Immature natural killer cell (primary cell): Measurements from ENCODE around the gene MLLT3. TPM values are rescaled to one million over a fixed set of nuclear protein-coding genes. Genes with fewer than 3 reads are reported as not detected.

Experiments
- DNase-seq, 3 donors: peaks; one replicate each; pipeline ENCODE4 v3.0.0; 2022; ENCODE audit warnings: mixed read lengths in 1 of 3
- H3K27ac Mint-ChIP-seq, 6 donors: one replicate each; pipeline ENCODE4 v1.8.0; 2020; ENCODE audit warnings: mixed read lengths in 6 of 6, mild to moderate bottlenecking in 5 of 6, inconsistent platforms in 4 of 6, moderate library complexity in 3 of 6
- H3K27me3 Mint-ChIP-seq, 3 donors: one replicate each; pipeline ENCODE4 v1.8.0; 2020 to 2021; ENCODE audit warnings: low read depth in 3 of 3, mild to moderate bottlenecking in 3 of 3, mixed read lengths in 3 of 3, moderate library complexity in 3 of 3, inconsistent platforms in 1 of 3
- H3K36me3 Mint-ChIP-seq, 3 donors: one replicate each; pipeline ENCODE4 v1.8.0; 2020; ENCODE audit warnings: mixed read lengths in 3 of 3, inconsistent platforms in 2 of 3, mild to moderate bottlenecking in 2 of 3
- H3K4me1 Mint-ChIP-seq, 2 donors: one replicate each; pipeline ENCODE4 v1.8.0; 2020; ENCODE audit warnings: inconsistent platforms in 2 of 2, mild to moderate bottlenecking in 2 of 2, mixed read lengths in 2 of 2, moderate library complexity in 1 of 2
- H3K4me3 Mint-ChIP-seq, 5 donors: one replicate each; pipeline ENCODE4 v1.8.0; 2020; ENCODE audit warnings: mild to moderate bottlenecking in 5 of 5, mixed read lengths in 5 of 5, inconsistent platforms in 3 of 5, moderate library complexity in 3 of 5
- H3K9me3 Mint-ChIP-seq, 6 donors: one replicate each; pipeline ENCODE4 v1.8.0; 2020; ENCODE audit warnings: mild to moderate bottlenecking in 6 of 6, mixed read lengths in 6 of 6, inconsistent platforms in 4 of 6, moderate library complexity in 3 of 6
- polyA plus RNA-seq, 3 donors: library from polyadenylated mRNA; unstranded; fragments of 300-500 nt; fragmentation: Illumina TruSeq; gene quantifications; one replicate each; pipeline ENCODE4 v1.2.3, GENCODE V29; 2021

The MLLT3 gene
- polyA plus RNA-seq, 3 donors from 2014 or later = 3.0 to 16.1 (median 13.7) TPM

GRCh38 chr9:20500101-20500500, 122.2 kb downstream of the MLLT3 start:
- Mint-ChIP-seq H3K36me3 (peaks cover 0 to 6% (median 0%) of the 10 kb centered on the region in 3 donors), H3K9me3 (no peaks in the 10 kb centered on the region), H3K4me3 (no peak overlapping the region), H3K27me3 (peaks cover 0 to 5% (median 1%) of the 10 kb centered on the region in 3 donors), H3K4me1 (peaks cover 28 to 62% of the 10 kb centered on the region in 2 donors), H3K27ac (no peak overlapping the region)
- DNase-seq = no peak

GRCh38 chr9:20499013-20499412, 123.3 kb downstream of the MLLT3 start:
- H3K4me3 Mint-ChIP-seq = no peak overlapping the region
- no peak overlapping the region for H3K27ac Mint-ChIP-seq
- H3K27me3 Mint-ChIP-seq = peaks cover 0 to 5% (median 1%) of the 10 kb centered on the region in 3 donors
- peaks cover 0 to 6% (median 0%) of the 10 kb centered on the region in 3 donors for H3K36me3 Mint-ChIP-seq
- DNase-seq = no peak
- no peaks in the 10 kb centered on the region for H3K9me3 Mint-ChIP-seq
- peaks cover 18 to 52% of the 10 kb centered on the region in 2 donors for H3K4me1 Mint-ChIP-seq

GRCh38 chr9:20496328-20496727, 126.0 kb downstream of the MLLT3 start:
- H3K4me3 Mint-ChIP-seq = no peak overlapping the region
- DNase-seq = no peak
- no peak overlapping the region for H3K27ac Mint-ChIP-seq
- peaks cover 0 to 5% (median 0%) of the 10 kb centered on the region in 3 donors for H3K27me3 Mint-ChIP-seq
- H3K9me3 Mint-ChIP-seq = no peaks in the 10 kb centered on the region
- H3K36me3 Mint-ChIP-seq = peaks cover 0 to 6% (median 0%) of the 10 kb centered on the region in 3 donors
- H3K4me1 Mint-ChIP-seq = peaks cover 15 to 42% of the 10 kb centered on the region in 2 donors

GRCh38 chr9:20495098-20495497, 127.2 kb downstream of the MLLT3 start:
- Mint-ChIP-seq H3K36me3 (peaks cover 0 to 6% (median 0%) of the 10 kb centered on the region in 3 donors), H3K27ac (no peak overlapping the region), H3K4me1 (peaks cover 18 to 54% of the 10 kb centered on the region in 2 donors)

GRCh38 chr9:20494035-20494434, 128.3 kb downstream of the MLLT3 start:
- Mint-ChIP-seq H3K36me3 (peaks cover 0 to 4% (median 0%) of the 10 kb centered on the region in 3 donors), H3K27ac (no peak overlapping the region), H3K27me3 (peaks cover 0 to 5% (median 0%) of the 10 kb centered on the region in 3 donors), H3K9me3 (no peaks in the 10 kb centered on the region), H3K4me1 (peaks cover 20 to 46% of the 10 kb centered on the region in 2 donors), H3K4me3 (no peak overlapping the region)
- DNase-seq = no peak

More at GRCh38 chr9:20495098-20495497, 127.2 kb downstream of the MLLT3 start:
- Mint-ChIP-seq H3K27me3 (peaks cover 0 to 5% (median 0%) of the 10 kb centered on the region in 3 donors), H3K9me3 (no peaks in the 10 kb centered on the region), H3K4me3 (no peak overlapping the region)
- DNase-seq = no peak

GRCh38 chr9:20492772-20493171, 129.5 kb downstream of the MLLT3 start:
- no peaks in the 10 kb centered on the region for H3K9me3 Mint-ChIP-seq
- H3K4me3 Mint-ChIP-seq = no peak overlapping the region
- H3K36me3 Mint-ChIP-seq = no peaks in the 10 kb centered on the region
- no peak overlapping the region for H3K27ac Mint-ChIP-seq
- H3K4me1 Mint-ChIP-seq = peaks cover 20 to 36% of the 10 kb centered on the region in 2 donors
- H3K27me3 Mint-ChIP-seq = peaks cover 0 to 2% (median 1%) of the 10 kb centered on the region in 3 donors
- DNase-seq = no peak

- H3K4me3 Mint-ChIP-seq = no peak overlapping the region
- H3K4me1 Mint-ChIP-seq = peaks cover 15 to 30% of the 10 kb centered on the region in 2 donors
- H3K9me3 Mint-ChIP-seq = no peaks in the 10 kb centered on the region
- no peaks in the 10 kb centered on the region for H3K36me3 Mint-ChIP-seq
- H3K27me3 Mint-ChIP-seq = peaks cover 0 to 1% (median under 1%) of the 10 kb centered on the region in 3 donors
- no peak for DNase-seq
- H3K27ac Mint-ChIP-seq = no peak overlapping the region
These were observed 130.7 kb downstream of the MLLT3 start for GRCh38 chr9:20491612-20492011.

- no peaks in the 10 kb centered on the region for H3K9me3 Mint-ChIP-seq
- H3K4me1 Mint-ChIP-seq = peaks cover 12 to 35% of the 10 kb centered on the region in 2 donors
- no peak overlapping the region for H3K4me3 Mint-ChIP-seq
These were observed 132.0 kb downstream of the MLLT3 start for GRCh38 chr9:20490246-20490834.

GRCh38 chr9:20488691-20489090, 133.6 kb downstream of the MLLT3 start:
- Mint-ChIP-seq H3K36me3 (no peaks in the 10 kb centered on the region), H3K27ac (no peak overlapping the region), H3K9me3 (no peaks in the 10 kb centered on the region), H3K4me1 (peaks cover 15 to 42% of the 10 kb centered on the region in 2 donors), H3K27me3 (peaks cover 0 to 1% (median 0%) of the 10 kb centered on the region in 3 donors), H3K4me3 (no peak overlapping the region)
- DNase-seq = no peak

More at GRCh38 chr9:20490246-20490834, 132.0 kb downstream of the MLLT3 start:
- H3K27me3 Mint-ChIP-seq = peaks cover 0 to 1% (median 0%) of the 10 kb centered on the region in 3 donors
- no peak for DNase-seq
- no peaks in the 10 kb centered on the region for H3K36me3 Mint-ChIP-seq
- H3K27ac Mint-ChIP-seq = no peak overlapping the region

GRCh38 chr9:20486552-20486951, 135.7 kb downstream of the MLLT3 start:
- Mint-ChIP-seq H3K9me3 (no peaks in the 10 kb centered on the region), H3K36me3 (no peaks in the 10 kb centered on the region), H3K27ac (no peak overlapping the region), H3K27me3 (peaks cover 0 to 4% (median 2%) of the 10 kb centered on the region in 3 donors), H3K4me3 (no peak overlapping the region), H3K4me1 (peaks cover 14 to 40% of the 10 kb centered on the region in 2 donors)
- no peak for DNase-seq

GRCh38 chr9:20481437-20481836, 140.9 kb downstream of the MLLT3 start:
- Mint-ChIP-seq H3K27me3 (peaks cover 0 to 7% (median 7%) of the 10 kb centered on the region in 3 donors), H3K4me1 (peaks cover 4 to 17% of the 10 kb centered on the region in 2 donors), H3K36me3 (no peaks in the 10 kb centered on the region), H3K9me3 (no peaks in the 10 kb centered on the region), H3K27ac (no peak overlapping the region), H3K4me3 (no peak overlapping the region)
- DNase-seq = no peak

GRCh38 chr9:20480249-20480648, 142.1 kb downstream of the MLLT3 start:
- peaks cover 4 to 6% of the 10 kb centered on the region in 2 donors for H3K4me1 Mint-ChIP-seq
- H3K4me3 Mint-ChIP-seq = no peak overlapping the region
- no peak overlapping the region for H3K27ac Mint-ChIP-seq
- no peaks in the 10 kb centered on the region for H3K9me3 Mint-ChIP-seq
- DNase-seq = no peak
- H3K27me3 Mint-ChIP-seq = peaks cover 0 to 7% (median 7%) of the 10 kb centered on the region in 3 donors
- no peaks in the 10 kb centered on the region for H3K36me3 Mint-ChIP-seq

- H3K27me3 Mint-ChIP-seq = peaks cover 0 to 7% (median 7%) of the 10 kb centered on the region in 3 donors
- no peaks in the 10 kb centered on the region for H3K9me3 Mint-ChIP-seq
- H3K27ac Mint-ChIP-seq = no peak overlapping the region
- H3K4me3 Mint-ChIP-seq = no peak overlapping the region
- H3K4me1 Mint-ChIP-seq = peaks cover 4% of the 10 kb centered on the region in 2 donors
- DNase-seq = no peak
- no peaks in the 10 kb centered on the region for H3K36me3 Mint-ChIP-seq
These were observed 142.7 kb downstream of the MLLT3 start for GRCh38 chr9:20479419-20480155.

- no peak overlapping the region for H3K4me3 Mint-ChIP-seq
- no peaks in the 10 kb centered on the region for H3K36me3 Mint-ChIP-seq
- H3K27ac Mint-ChIP-seq = peak overlapping the region in 1 of 6 donors; percentile 31
- peaks cover 0 to 2% of the 10 kb centered on the region in 2 donors for H3K4me1 Mint-ChIP-seq
- H3K27me3 Mint-ChIP-seq = peaks cover 0 to 7% (median 7%) of the 10 kb centered on the region in 3 donors
- DNase-seq = no peak
- H3K9me3 Mint-ChIP-seq = no peaks in the 10 kb centered on the region
These were observed 143.5 kb downstream of the MLLT3 start for GRCh38 chr9:20478786-20479185.
